HL-60/S4 treated with phorbol 12-myristate 13-acetate at 8.2 ng/mL for 4 days and 3 days (cell line): Measurements from ENCODE around the gene RPL10L.

Experiments used
- in situ Hi-C: fragments of 300-500 bp; cut with MboI; formaldehyde crosslinking; loops from 2 replicates; pipeline ENCODE4 v1.15.0; 2022; ENCODE audit warnings: low sequenced_read_pairs

Gene RPL10L

DNA sequence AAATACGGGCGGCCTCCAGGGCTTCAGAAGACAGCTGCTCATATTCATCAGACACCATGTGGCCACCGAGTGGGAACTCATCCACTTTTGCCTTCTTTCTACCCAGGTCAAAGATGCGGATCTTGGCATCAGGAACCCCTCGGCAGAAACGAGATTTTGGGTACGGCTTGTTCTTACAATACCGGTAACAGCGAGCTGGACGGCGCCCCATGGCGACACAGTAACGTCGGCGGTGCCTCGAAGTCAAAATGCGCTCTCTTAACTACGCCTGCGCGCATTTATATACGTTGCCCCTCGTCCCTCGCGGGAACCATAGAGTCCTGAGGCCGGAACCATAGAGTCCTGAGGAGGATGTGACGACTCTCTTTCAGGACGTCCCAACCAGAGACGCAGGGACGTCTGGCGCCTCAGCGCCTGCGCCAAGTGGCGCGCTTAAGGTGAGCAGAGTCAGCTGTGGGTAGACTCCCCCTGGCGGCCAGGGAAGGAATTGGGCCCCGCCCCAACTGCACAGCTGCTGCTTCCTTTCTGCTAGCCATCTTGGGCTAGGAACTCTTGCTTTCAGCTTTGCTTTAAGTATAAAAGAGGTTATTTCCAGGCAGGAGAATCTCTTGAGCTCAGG, at the start of gene RPL10L:
TSS of gene RPL10L (minus strand) at position 256 of the 619 bp plus-strand sequence. CDS start at position 211, 45 bp downstream.
- in situ Hi-C loops, result no loop called here

DNA sequence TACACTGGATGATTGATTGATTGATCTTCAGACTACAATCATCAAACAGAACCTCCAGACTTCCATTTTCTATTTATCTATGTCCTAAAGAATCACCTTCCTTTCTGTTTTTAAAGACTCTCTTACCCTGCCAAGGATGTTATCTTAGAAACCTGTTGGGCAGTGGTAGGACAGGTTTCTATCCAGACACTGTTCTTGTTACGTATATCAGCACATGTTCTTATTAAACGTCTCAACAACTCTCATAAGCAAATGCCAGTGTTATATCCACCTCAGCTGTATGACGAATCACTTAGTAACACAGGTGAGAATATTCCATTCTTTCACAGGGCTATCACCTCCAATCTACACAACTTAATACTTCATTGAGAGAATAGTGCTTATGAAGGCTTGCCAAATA, 40.2 kb upstream of the RPL10L start:
- in situ Hi-C loops, result no loop called here

DNA sequence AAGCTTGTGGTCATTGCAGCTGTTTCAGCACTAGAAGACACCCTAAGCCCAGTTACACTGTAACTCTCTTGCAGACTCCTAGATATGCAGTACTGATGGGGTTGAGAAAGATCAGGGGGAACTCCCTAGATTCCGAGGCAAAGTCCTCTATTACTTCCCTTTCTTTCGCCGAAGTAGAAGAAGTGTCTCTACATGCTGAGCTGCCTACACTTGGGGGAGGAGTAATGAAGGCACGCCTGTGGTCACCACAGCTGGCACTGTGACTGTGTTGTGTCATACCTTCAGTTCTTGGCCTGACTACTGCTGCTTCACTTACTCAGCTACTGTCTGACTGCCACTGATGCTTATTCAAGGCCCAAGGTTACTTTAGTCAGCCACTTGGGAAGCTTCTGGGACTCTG, 35.1 kb upstream of the RPL10L start:
- in situ Hi-C loops, result no loop called here

- in situ Hi-C loops, result no loop called here
These were observed 20.5 kb upstream of the RPL10L start for GRCh38 chr14:46672128-46672527.

DNA sequence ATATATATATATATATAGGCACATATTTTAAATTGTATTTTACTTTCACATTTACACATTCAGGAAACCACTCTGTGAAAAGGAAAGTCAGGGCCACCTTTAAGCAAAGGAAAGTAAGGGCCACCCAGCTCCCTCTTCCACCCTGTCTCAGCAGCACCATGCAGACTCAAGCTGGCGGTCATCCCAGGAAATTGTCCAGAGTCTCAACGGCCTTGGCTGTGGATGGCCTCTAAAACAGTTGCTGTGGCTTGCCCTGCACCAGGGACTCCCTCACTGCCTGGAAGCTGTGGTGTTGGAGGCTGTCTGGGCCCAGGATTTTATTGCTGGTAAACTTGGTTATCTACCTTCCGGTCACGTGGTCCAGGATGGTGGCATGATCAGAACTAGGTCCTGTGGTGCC, 11.8 kb upstream of the RPL10L start:
- in situ Hi-C loops, result no loop called here

- in situ Hi-C loops, result no loop called here
These were observed 10.1 kb upstream of the RPL10L start for GRCh38 chr14:46661728-46662127.

GRCh38 chr14:46653031-46653755, 1.6 kb upstream of the RPL10L start:
- in situ Hi-C loops, result no loop called here

GRCh38 chr14:46646796-46647195, 4.8 kb downstream of the RPL10L start:
- in situ Hi-C loops, result no loop called here

DNA sequence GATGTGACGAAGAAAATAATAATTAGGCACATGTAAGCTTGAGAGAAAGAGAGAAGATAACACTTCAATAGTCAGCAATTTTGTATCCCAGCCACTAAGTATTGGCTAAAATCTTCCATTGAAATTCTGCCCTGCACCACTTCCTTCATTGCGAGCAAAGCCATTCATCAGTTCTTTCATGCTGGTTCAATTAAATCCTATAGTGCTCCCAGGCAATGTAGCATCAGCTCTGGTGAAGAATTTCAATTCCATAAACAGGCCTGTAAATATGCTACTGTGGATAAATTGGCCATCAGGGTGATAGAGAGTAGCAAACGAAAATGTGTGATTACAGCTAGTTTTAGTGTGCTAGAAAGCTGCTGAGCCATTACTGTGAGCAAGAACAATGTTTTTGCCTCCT, 24.7 kb downstream of the RPL10L start:
- in situ Hi-C loops, result no loop called here
